Measurements from ENCODE around the gene PDIA5.

PDIA5 gene

DNA sequence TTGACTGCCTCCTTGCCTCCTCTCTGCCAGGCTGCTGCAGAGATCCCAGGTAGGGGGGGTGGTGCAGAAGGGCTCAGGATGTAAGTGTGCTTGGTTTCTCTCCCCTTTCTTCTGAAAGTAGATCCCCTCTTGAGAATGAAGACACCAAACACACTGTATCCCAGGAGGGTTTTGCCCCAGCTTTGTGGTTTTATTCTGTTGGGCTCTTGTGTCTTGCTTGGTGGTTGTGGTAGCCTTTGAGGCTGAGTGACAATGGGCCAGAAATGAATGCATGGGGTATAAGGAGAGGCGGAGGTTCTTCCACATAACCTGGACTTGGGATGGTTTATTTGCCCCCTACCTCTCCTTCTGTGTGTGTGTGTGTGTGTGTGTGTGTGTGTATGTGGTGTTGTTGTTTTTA is 5.7 kb downstream of the PDIA5 start:
- no peak for DNase-seq

DNA sequence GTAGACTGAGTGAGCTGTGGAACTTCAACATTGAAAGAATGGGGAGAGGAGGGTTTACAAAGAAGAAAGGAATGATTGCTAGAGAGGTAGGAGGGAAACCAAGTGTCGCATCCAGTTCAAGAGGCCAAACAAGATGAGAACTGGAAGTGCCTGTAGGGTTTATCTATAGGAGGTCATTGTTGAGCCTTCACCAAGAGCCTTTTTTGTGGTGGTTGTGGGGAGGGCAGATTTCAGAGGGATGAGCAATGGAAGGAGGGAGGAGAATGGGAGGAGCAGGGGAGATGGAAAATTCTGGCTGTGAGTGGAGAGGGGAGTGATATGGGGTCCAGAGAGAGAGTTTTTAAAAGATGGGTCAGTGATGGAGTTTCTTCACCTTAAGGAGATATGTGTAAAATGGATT is 8.5 kb downstream of the PDIA5 start:
- DNase-seq: no peak

DNA sequence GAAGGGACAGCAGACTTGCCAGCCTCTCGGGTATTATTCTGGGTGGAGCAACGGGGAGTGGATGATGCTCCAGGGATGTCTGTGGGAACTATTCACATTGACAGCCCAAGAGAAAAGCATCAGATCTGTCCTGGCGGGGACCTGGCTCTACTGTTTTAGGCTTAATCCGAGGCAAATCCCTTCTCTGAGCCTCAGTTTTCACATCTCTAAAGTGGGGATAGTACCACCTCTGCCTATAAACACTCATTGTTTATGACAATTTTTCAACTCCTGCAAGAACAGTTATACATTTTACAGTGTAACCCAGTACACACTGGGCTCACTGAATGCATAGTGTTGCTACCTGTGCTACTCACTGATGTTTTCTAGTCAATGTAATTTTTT is 9.3 kb downstream of the PDIA5 start:
- no peak for DNase-seq

DNA sequence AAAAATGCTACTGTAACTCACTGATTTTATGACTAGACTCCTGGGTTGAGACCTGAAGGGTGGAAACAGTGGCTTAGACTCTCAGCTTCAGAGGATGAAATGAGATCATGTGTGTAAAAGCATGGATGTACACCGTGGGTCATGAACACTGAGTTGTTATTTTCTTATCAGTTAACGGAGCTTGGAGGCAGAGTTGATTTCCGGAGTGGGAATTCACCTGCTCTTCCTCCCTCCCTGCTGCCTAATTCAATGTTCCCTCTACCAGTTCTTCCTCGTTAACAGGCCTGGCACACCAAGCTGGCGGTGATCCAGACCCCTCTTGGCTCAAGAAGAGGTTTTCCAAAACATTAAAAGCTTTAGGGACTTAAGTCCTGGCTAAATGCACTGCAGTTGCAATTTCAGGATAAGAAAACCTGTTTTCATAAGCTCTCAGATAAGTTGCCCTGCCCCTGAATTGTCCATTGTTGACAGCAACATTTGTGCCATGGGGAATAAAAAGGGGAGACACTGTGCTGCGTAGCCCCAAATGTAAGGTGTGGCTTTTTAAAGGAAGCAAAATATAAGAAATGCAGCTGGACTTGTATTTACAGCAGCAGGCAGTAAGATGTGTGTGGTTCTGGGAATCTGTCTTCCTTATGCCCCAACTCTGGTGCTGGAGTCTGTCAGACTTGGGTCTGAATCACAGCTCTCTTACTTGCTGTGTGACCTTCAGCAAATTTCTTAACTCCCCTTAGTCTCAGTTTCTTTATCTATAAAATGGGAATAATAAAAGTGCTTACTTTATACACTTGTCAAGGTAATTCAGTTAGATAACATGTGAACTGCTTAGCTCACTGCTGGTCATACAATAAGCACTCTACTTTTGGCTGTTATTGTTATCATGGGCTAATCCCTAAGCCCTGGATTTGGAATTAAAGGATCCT is 9.9 kb downstream of the PDIA5 start:
- no peak for DNase-seq

DNA sequence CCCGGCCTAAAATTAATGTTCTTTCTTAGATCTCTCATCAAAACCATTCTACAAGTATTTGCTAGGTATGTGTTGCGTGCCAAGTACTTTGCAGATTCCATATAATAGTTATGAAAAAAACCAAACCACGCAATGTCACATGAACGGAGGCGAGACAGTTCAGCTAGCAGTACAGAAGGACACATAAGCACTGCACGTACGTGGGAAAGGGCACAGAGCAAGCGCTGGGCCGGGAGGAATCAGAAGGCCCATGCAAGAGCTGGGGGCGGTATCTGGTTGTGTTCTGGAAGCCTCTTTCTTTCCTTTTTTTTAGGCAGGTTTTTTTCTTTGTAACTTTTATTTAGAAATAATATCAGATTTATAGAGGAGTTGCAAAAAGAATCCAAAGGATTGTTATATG is 11.3 kb downstream of the PDIA5 start:
- no peak for DNase-seq

DNA sequence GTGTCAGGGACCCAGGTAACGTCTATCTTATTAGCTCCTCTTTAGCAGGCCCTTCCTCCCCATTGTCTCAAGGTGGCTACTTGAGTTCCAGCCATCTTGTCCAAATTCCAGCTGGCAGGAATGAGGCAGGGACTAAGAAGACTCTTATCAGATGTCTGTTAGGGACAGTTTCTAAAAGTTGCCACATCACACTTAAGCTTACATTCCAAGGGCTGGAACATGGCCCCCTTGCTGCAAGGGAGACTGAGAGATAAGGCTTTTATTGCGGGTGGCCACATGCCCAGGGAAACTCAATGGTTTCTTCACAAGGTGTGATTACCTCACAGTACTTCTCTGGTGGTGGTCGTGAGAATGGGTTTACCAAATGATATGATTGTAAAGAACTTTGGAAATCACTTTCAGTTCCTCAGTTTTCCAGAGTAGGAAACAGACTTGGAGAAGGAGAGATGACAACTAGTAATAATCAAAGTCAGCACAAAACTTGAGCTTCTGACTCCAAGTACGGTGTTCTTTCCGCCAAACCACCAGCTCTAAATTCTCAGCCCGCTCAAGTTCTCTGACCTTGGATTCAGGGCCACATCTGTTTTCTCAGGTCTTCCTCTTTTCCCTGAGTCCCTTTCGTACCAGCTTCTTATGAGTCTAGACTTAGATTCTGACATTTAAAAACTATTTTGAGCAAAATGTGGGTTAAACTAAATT is 14.2 kb downstream of the PDIA5 start:
- DNase-seq: no peak

DNA sequence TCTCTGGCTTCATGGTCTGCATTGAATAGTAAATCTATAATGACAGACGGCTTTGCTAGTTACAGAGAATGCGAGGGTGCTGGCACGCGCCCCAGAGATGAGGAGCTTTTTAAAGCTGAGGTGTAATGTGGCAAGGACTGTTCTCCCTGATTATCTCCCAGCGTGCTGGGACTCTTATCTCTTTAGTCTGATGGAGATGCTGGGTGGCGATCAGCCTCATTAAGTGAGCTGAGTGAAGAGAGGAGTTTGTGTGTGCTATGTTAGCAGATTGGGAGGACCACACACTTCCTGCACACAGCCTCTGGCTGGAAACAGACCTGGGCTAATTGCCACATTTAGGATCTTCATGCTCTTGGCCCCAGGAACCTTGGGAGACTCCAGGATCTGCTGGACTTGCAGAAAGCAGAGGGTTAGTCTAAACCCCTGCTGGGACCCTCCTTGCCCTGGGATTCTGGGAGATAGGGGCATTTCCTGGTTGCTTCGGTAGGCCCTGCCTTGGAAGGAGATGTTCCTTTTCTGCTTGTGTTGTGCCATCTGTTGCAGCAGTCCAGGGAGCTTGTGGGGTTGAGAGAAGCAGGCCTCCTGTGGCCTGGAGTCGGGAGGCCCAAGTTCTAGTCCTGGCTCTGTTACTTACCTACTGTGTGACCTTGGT is 15.0 kb downstream of the PDIA5 start:
- DNase-seq: no peak

DNA sequence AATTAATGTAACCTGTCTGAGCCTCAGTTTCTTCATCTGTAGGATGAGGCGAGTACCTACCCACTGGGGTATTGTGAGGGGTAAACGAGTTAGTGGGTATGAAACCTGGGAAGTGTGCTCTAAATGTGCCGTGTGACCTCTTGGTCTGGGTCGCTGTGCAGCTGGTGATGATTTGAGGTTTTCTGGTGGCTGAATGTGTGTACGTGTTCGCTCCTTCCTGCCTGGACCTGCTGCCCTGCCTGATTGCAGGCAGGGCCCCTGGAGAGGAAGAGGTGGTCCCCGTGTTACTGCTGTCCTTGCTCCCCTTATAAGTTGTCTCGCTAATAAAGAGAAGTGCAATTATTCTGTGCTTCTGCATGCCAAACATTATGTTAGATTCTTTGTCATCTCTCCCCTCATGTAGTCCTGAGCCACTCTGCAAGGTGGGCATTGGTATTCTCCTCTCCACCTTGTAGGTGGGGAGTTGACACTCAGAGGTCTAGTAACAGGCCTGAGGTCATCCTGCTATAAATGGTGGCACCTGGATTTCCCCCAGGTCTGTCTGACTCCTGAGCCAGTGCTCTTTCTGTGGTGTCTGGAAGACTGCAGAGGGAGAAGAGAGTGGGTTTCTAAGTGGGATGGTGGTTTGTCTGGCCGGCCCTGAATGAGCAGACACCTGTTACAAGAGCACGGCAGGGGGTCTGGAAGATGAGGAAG is 15.7 kb downstream of the PDIA5 start:
- no peak for DNase-seq

DNA sequence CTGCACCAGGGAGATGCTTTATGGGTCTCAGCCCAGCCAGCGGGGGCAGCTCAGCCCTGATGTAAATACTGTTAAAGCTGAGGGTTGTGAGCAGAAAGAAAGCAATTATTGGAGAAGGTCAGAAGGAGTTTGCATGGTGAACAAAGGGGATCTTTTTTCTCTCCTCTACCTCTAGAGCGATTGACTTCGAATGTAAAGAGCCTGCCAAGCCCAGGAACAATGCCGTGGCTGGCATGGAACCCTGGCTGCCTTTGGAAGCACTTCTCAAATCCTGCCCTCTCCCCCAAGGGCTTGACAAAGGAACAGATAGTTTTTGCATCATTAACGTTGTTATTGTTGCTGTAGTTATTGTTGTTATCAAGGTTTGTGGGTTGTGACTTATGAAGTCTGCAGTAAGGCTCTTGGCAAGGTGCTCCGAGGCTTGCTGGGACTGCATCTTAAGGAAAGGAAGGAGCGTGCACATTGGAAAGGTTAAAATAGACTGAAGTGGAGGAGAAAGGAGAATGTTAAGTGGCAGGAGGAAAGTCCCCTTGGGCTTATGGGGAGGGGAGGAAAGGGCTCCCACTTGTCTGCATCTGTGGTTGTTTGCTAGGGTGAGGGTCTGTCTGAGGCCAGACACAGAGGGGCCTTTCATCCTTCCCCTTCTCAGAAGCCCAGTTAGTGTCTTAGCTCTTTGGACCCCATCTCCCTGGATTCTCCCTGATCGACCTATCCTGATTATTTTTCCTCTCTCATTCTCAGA is 16.7 kb downstream of the PDIA5 start:
- DNase-seq: no peak

DNA sequence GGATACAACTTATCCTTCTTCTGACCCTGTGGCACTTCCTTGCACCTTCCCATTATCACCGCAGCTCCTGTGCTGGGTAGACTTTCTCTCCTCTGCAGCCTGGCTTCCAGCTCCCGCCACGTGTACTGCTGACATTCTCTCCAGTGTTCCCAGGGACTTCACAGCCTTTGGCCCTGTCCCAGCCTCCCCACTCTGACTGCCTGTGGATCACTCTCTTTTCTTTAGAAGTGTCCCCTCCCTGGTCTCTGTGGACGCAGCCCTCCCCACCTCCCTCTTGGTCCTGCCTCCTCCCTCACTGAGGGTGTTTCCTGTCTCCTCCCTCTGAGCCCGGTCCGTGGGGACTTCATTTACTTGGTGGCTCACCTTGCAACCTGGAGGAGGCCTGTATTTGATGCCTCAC is 17.4 kb downstream of the PDIA5 start:
- DNase-seq: no peak

DNA sequence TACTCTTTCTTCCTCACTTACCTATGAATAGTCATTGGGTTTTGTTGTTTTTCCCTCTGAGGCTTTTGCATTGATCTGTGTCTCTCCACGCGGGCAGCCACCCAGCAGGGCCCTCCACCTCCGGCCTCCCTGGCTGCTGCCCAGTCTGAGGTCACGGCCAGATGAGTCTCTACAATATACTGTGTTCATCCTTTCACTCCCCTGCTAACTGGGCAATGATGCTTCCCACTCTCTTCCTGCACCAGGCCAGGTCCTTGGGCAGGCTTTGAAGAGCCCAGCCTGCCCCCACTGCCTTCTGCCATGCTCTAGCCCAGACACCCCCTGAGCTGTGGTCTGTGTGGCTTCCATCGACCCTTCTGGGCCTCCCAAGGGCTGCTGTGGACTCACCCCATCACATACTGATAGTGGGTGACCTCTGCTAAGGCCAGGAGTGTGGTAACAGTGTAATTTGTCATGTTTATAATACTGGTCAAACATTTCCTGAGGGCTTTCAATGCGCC is 18.0 kb downstream of the PDIA5 start:
- no peak for DNase-seq

DNA sequence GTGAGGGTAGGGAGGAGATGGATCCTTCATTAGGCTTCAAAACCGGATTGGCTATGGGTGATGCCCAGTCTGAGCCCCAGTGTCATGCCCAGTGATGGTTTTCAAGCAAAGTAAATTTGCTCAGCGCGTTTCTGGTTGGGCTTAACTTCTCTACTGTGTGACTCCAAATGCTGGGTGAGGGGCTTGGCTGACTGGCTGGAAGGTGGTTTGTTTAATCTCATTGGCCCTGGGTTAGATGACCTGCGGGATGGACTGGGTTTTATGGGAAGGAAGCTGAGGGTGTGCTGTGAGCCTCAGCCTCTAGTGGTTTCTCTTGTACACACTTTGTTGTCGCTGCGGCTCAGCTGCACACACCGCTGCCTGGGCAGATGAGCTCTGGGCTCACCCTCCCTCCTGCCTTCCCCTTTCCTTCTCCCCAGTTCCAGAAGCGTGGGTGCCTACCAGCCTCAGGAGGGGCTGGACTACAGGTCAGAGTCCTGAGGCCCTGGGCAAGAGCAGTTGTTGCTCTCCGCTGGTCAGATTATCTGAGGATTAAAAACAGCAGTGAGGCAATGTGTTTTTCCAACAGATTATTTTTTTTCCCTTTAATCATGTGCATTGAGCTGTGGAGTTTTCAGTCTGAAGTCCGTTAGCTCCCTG is 18.6 kb downstream of the PDIA5 start:
- no peak for DNase-seq

DNA sequence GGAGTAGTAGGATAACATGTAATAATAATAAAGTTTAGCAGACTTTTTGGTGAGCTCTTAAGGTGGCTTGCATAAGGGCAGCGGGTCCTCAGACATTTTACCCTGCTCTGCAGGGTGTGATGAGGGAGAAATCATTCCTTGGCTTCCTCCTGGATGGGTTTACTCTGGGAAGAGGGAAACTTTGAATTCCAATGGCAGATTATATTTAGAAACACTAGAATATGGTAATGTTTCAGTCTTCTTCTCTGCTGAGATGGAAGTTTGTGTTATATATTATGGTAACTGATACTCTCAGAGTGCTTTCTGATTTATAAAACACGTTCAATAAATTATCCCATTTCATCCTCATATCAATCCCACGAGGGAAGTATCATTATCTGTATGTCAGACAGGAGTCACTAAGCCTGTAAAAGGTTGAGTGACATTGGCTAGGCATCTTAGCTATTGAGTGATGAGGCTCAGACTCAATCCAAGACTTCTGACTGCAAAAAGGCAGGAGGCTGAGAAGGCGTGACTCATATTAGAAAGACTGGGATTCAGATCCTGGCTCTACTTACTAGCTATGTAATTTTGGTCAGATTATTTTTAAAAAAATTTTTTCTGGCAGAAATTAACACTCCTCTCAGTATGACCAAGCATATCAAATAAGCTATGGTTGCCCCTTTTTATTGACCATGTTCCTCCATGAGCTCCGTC is 19.3 kb downstream of the PDIA5 start:
- DNase-seq: no peak

DNA sequence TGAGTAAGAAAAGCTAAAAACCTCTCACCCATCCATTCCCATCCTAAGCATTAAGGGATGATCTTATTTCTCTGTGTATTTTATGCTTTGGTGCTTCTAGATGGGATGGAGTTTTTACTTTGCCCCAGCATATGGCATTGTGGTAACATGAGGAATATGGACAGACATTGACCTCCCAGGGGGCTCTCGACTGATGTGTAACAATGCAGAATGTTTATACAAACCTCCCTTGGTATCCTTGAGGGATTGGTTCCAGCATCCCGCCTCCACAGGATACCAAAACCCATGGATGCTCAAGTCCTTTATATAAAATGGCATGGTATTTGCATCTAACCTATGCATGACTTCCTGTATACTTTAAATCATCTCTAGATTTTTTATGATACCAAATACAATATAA is 21.6 kb downstream of the PDIA5 start:
- DNase-seq: no peak

DNA sequence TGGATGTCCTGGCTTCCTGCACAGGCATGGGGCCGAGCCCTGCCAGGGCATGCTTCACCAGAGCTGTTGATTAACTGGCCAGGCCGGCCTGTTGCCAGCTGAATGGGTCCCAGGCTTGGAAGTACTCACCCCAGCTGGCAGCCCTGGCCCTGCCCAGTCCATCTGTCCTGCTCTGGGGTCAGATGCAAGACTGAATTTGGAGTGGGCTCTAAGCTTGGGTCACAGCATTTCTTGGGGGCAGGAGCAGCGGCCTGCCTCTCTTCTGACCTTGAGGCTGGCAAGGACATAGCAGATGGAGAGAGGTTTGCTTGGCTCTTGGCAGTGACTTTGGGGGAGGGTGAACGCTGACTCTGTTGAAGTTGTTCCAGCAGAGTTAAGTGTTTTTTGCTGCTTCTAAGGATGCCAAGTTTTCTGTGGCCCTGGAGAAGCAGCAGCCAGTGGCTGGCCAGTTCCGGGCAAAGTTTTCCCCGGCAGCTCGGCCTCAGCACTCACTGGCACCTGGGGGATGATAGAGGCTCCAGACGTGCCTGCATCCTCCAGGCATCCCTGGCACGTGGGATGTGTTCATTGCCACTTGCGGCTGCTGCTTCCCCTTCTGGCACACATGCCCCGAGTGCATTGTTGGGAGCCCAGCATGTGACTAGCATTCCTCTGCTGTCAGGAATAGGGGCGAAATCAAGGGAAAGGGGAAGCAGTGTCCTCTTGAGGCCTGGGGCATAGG is 22.9 kb downstream of the PDIA5 start:
- DNase-seq: no peak

DNA sequence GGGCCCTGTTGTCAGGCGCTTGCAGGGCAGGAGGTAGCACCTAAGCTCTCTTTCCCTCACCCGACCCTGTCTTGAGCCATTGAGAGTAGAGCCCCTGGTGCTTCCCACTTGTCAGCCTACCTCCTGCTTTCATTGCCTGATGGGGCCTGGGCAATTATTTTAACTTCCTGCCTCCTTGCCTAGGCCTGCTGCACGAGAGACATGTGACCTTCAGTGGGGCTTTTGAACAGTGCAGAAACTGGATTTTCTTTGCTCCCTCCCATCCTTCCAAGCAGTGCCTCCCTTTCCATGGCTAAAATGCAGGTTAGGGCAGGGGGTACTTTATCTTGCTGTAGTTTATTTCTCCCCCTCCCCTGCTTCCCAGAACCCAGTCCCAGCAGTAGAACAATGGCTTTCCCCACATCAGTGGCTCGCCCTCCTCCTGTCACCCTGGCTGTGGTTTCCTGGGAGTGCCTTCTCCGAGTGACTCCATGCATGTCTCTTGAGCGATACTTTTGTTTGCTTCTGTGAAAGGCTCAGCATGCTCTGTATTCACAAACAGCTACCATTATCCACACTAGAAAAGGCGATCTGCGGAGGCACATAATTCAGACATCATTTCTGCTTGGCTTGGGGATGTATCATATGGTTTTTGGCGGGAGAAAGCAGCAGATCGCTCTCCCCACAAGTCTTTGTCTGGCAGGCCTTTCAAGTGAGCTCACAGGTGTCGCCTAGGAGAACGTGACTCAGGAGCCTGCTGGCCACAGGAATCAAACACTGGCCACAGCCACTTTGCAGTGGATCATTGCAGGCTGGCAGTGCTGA is 24.1 kb downstream of the PDIA5 start:
- no peak for DNase-seq

DNA sequence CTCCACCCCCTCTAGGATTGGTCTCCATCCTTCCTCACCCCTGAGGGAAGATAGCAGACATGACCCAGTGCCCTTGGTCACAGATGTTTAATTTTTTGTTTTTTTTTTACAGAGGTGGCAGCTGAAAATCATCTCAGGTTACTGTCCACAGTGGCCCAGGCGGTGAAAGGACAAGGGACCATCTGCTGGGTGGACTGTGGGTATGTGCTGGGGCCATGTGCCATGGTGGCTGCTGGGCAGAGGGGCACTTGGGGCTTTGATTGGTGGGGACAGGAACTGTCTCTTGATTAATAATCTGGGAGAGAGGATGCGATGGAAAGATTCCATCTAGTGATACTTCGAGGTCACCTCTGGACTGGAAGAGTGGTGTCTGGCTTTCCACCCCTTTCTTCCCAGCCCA is 25.4 kb downstream of the PDIA5 start:
- DNase-seq: no peak

DNA sequence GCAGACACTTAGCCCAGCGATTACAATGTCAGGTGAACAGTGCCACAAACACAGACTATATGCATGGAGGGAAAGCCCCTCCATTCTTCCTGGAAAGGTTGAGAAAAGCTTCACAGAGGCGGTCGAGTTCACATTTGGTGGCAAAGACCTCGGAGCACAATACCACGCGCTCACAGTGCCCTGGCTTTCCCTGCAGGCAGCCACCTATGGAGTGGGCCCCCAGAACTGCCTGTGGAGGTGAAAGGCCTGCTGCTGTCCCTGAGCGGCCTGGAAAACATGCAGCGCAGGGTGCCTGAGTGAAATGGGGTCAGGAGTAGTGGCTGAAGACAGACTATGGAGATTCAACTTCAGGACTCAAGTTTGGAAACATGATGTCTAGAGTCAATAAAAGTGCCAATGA is 26.9 kb downstream of the PDIA5 start:
- no peak for DNase-seq

DNA sequence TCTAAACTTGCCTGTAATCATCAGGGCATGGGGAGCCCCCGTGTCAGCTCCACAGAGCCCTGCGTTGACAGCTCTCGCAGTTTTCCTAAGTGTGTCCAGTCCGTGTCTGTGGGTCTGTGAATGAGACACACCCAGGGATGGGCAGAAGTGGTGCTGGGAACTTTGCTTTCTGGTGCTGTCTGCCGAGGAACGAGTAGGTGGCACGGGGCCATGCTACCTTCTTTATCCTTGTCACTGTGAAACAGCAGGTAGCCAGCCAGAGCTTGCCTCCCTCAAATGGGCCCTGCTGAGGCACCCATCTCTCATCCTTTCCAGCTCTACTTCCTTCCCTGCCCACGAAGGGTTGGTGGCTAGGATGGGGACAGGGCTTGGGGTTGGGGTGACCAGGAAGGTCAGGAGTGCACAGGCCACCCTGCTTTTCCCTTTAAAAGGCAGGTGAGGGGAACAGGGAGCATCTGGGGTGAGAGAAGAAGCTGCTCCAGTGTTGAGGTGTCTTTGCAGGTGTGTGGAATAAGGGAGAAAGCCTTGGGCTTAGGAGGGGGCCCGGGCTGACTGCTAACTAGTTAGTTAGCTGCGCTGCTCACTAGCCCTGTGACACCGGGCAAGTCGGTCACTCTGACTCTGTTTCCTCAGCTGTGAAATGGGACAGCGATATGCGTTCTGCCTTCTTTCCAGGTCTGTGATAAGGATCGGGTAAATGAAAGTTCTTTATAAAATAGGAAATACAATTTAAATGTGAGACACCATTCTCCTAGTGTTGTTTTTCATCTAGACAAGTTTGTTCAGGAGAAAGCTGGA is 27.9 kb downstream of the PDIA5 start:
- DNase-seq: no peak

All from suppressor macrophage treated with lipopolysaccharide for 4 hours (primary cell).